Uterus (tissue), 2 donors: ENCODE data around the gene XYLT1.

Experiments used
- CTCF ChIP-seq, 4 experiments: fragments of 200-600 bp in 2 of 4; fragments of 450-650 bp in 2 of 4; sonication (generic) in 2 of 4; IDR thresholded peaks; one replicate each; pipeline ENCODE4 v1.5.1; 2016 to 2019; ENCODE audit warnings: antibody characterized with exemption in 4 of 4, mild to moderate bottlenecking in 2 of 4, moderate library complexity in 1 of 4
- POLR2A ChIP-seq, 2 donors: fragments of 450-650 bp; IDR thresholded peaks; one replicate each; pipeline ENCODE4 v1.6.1; 2016; ENCODE audit warnings: antibody characterized with exemption in 2 of 2, mild to moderate bottlenecking in 1 of 2, moderate library complexity in 1 of 2

- no peak for TF ChIP-seq POLR2A (IDR thresholded peaks at IDR 0.05)
- no peak for TF ChIP-seq CTCF (IDR thresholded peaks at IDR 0.05)
Measured at GRCh38 chr16:17138801-17139200, 332.0 kb downstream of the XYLT1 start.
